Rectal smooth muscle tissue (tissue), 1 donor: ENCODE measurements around the gene SCAF1.

ENCODE experiments used
- H3K27ac ChIP-seq: one replicate; pipeline ENCODE4 v1.7.0; 2013; ENCODE audit warnings: low read depth, low read length, inconsistent platforms
- H3K27me3 ChIP-seq: one replicate; pipeline ENCODE4 v1.7.0; 2013; ENCODE audit warnings: low read length; ENCODE audit not compliant: control insufficient read depth, insufficient read depth
- H3K36me3 ChIP-seq: one replicate; pipeline ENCODE4 v1.7.0; 2013; ENCODE audit warnings: low read length; ENCODE audit not compliant: control insufficient read depth, insufficient read depth
- H3K4me1 ChIP-seq: one replicate; pipeline ENCODE4 v1.7.0; 2013; ENCODE audit warnings: low read length; ENCODE audit not compliant: control insufficient read depth, insufficient read depth
- H3K4me3 ChIP-seq: one replicate; pipeline ENCODE4 v1.7.0; 2013; ENCODE audit warnings: low read length
- H3K9ac ChIP-seq: one replicate; pipeline ENCODE4 v1.7.0; 2013; ENCODE audit warnings: low read length

Gene SCAF1

GRCh38 chr19:49656456-49657109 lies 14.6 kb downstream of the SCAF1 start:
- Histone ChIP-seq H3K4me1 (no peaks in the 10 kb centered on the region), H3K4me3 (no peak overlapping the region), H3K27me3 (no peaks in the 10 kb centered on the region), H3K36me3 (peaks cover 51% of the 10 kb centered on the region), H3K9ac (no peak overlapping the region), H3K27ac (no peak overlapping the region)

- Histone ChIP-seq H3K27ac (no peak overlapping the region), H3K36me3 (peaks cover 52% of the 10 kb centered on the region), H3K9ac (no peak overlapping the region), H3K27me3 (no peaks in the 10 kb centered on the region), H3K4me1 (no peaks in the 10 kb centered on the region), H3K4me3 (no peak overlapping the region)
These were observed 15.6 kb downstream of the SCAF1 start for GRCh38 chr19:49657493-49658138.

DNA sequence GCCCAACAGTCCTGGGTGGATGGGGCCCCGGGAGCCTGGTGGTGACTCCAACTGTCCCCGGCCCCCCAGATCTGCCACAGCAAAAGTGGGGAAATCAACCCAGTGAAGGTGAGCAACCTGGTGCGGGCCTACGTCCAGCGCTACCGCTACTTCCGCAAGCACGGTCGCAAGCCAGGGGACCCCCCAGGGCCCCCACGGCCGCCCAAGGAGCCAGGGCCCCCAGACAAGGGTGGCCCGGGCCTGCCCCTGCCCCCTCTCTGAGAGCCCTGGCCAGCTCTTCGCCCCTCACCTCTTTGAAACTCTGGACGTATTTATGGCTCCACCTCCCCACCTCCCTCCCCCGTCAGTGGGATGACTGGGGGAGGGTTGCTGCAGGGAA lies 16.1 kb downstream of the SCAF1 start:
- H3K27me3 ChIP-seq, result no peaks in the 10 kb centered on the region
- no peak overlapping the region for H3K4me3 ChIP-seq
- peaks cover 50% of the 10 kb centered on the region for H3K36me3 ChIP-seq
- no peaks in the 10 kb centered on the region for H3K4me1 ChIP-seq
- H3K27ac ChIP-seq, result no peak overlapping the region
- H3K9ac ChIP-seq, result no peak overlapping the region

GRCh38 chr19:49658566-49659442 lies 16.8 kb downstream of the SCAF1 start:
- H3K9ac ChIP-seq, result no peak overlapping the region

GRCh38 chr19:49660338-49660961 lies 18.4 kb downstream of the SCAF1 start:
- H3K27ac ChIP-seq, result no peak overlapping the region
- H3K9ac ChIP-seq, result no peak overlapping the region
- no peak overlapping the region for H3K4me3 ChIP-seq
- H3K36me3 ChIP-seq, result peaks cover 37% of the 10 kb centered on the region
- no peaks in the 10 kb centered on the region for H3K27me3 ChIP-seq
- no peaks in the 10 kb centered on the region for H3K4me1 ChIP-seq

More at GRCh38 chr19:49658566-49659442, 16.8 kb downstream of the SCAF1 start:
- Histone ChIP-seq H3K4me1 (no peaks in the 10 kb centered on the region), H3K4me3 (no peak overlapping the region), H3K27me3 (no peaks in the 10 kb centered on the region), H3K36me3 (peaks cover 47% of the 10 kb centered on the region), H3K27ac (no peak overlapping the region)

DNA sequence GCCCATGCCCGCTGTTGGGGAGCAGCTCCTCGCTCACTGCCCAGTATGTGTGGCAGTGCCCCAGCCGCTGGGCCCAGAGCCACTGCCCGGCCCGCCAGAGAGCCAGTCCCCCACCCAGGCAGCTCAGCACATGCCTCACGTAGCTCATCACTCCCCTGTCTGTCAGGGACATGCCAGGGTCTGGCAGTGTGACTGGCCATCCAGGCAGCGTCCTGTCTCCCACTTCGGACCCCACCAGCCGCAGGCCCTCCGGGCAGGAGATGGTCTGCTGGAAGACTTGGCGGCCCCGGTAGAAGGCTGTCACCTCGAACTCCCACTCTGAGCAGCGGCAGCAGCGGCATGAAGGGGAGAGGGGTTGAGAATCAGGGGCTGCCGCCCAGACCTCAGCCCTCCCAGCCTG lies 20.0 kb downstream of the SCAF1 start:
- H3K27ac ChIP-seq, result no peak overlapping the region
- peaks cover 27% of the 10 kb centered on the region for H3K36me3 ChIP-seq
- H3K9ac ChIP-seq, result no peak overlapping the region
- H3K4me1 ChIP-seq, result peaks cover 5% of the 10 kb centered on the region
- no peak overlapping the region for H3K4me3 ChIP-seq
- no peaks in the 10 kb centered on the region for H3K27me3 ChIP-seq

DNA sequence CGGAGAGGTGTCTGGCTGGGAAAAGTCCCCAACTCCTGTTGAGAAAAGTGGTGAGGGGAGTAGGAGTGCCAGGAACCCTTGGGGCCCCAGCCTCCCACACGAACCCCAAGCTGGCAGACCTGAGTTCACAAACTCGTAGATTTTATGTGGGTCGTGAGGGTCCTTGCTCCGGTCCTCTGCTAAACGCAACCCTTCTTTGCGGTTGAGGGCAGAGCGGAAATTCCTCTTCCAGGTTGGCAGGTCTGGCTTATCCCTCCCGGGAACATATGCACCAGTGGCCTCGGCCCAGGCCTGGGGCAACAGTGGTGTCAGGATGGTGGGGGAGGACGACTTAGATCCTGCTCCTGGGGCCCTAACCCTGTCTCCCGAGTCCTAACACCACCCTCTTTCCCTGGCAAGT lies 21.2 kb downstream of the SCAF1 start:
- peaks cover 19% of the 10 kb centered on the region for H3K36me3 ChIP-seq
- no peaks in the 10 kb centered on the region for H3K27me3 ChIP-seq
- H3K4me3 ChIP-seq, result no peak overlapping the region
- H3K27ac ChIP-seq, result no peak overlapping the region
- no peak overlapping the region for H3K9ac ChIP-seq
- peaks cover 5% of the 10 kb centered on the region for H3K4me1 ChIP-seq

GRCh38 chr19:49664171-49665035 lies 22.4 kb downstream of the SCAF1 start:
- no peaks in the 10 kb centered on the region for H3K27me3 ChIP-seq
- peak overlapping the region; percentile 82 for H3K27ac ChIP-seq
- H3K4me3 ChIP-seq, result peak overlapping the region; percentile 82
- H3K36me3 ChIP-seq, result peaks cover 13% of the 10 kb centered on the region
- peaks cover 5% of the 10 kb centered on the region for H3K4me1 ChIP-seq
- H3K9ac ChIP-seq, result peak overlapping the region; percentile 73

DNA sequence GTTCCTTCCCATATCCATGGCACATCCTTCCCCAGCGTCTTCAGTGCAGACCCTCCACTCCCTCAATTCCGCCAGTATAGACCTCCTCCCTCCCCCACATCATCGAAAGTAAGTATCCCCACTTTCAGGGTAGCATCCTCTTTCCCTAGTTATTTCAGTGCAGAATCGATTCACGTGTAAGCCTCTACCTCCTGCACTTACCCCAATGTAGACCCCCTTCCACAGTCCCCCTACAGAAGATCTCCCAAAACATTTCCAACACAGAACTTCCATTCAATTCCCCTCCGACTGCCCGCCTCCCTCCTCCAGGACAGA lies 23.0 kb downstream of the SCAF1 start:
- H3K4me1 ChIP-seq, result peaks cover 5% of the 10 kb centered on the region
- peak overlapping the region; percentile 82 for H3K4me3 ChIP-seq
- H3K27ac ChIP-seq, result peak overlapping the region; percentile 82
- no peaks in the 10 kb centered on the region for H3K27me3 ChIP-seq
- H3K36me3 ChIP-seq, result peaks cover 13% of the 10 kb centered on the region
- H3K9ac ChIP-seq, result peak overlapping the region; percentile 73

DNA sequence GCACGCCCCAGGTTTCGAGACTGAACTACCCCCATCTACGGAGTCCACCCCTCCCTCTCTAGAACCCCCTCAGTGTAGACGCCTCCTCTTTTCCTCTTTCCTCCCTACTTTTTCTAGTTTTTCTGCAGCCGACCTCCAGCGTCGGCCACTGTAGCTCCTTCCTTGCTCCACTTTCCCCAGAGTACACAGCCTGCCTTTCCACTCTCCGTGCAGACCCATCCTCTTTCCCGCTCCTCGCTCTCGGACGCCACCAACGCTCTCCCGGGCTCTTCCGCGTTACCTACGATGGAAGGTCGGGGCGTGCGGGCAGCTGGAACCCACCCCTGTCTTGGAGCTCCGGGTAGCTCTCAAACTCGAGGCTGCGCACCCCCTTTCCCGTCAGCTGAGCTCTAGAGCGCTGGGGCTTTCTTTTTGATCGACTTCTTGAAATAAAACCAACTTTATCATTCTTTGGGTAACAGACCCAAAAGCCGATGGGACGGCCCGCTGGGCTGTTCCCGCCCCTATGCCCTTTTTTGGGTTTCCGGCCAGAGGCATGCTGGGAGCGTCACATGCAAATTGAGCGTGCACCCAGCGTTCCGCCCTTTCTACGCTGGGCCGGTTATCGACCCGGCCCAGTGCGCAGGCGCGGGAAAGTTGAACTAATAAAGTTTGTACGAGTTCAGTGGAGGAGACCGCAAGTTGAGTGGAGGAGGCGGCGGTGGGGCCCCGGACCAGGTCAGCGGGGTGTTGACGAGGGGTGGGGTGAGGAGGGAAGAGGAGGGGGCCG lies 23.5 kb downstream of the SCAF1 start, which contains the start of the genes BCL2L12 and IRF3:
Gene BCL2L12 (plus strand): TSS at position 583 of the 769 bp plus-strand sequence. CDS start 760 bp downstream, outside the sequence.
Gene IRF3 (minus strand): TSS at position 507 of the 769 bp plus-strand sequence. CDS start 1,019 bp downstream, outside the sequence.
- H3K4me1 ChIP-seq, result peaks cover 5% of the 10 kb centered on the region
- peaks cover 12% of the 10 kb centered on the region for H3K36me3 ChIP-seq

DNA sequence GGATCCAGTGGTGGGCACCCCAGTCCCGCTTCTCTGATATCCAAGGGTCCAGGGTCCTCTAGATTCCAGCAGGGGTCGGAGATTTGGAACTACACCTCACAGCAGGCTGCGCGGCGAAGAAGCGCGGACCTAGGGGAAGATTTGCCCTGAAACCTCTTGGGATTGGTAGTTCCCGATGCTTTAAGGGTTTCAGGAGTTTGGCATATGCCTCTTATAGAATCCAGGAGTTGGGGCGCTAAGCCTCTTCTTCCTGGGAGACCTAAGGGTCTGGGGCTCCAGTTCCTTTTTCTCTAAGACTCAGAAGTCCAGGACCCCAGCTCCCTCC lies 24.1 kb downstream of the SCAF1 start:
- no peaks in the 10 kb centered on the region for H3K27me3 ChIP-seq
- H3K27ac ChIP-seq, result peak overlapping the region; percentile 82
- peak overlapping the region; percentile 72 for H3K4me3 ChIP-seq
- peak overlapping the region; percentile 53 for H3K9ac ChIP-seq
- peaks cover 10% of the 10 kb centered on the region for H3K36me3 ChIP-seq
- H3K4me1 ChIP-seq, result peaks cover 5% of the 10 kb centered on the region

More for the DNA sequence above, 23.5 kb downstream of the SCAF1 start, which contains the start of the genes BCL2L12 and IRF3:
- peak within 1 kb of the TSS; percentile 82 for H3K4me3 ChIP-seq
- H3K27me3 ChIP-seq, result no peaks in the 10 kb centered on the region
- H3K27ac ChIP-seq, result peak within 1 kb of the TSS; percentile 82
- peak within 1 kb of the TSS; percentile 73 for H3K9ac ChIP-seq
